GM12878 (cell line): ENCODE results near the gene C2orf69. TPM values are rescaled to one million over a fixed set of nuclear protein-coding genes. Genes with fewer than 3 reads are reported as not detected.

Experiments
- CEBPB ChIP-seq, 2 experiments: fragments of 150-350 bp in 1 of 2; IDR thresholded peaks; 2 replicates each; pipeline ENCODE4 v1.6.1; 2012 to 2014; ENCODE audit warnings: low read depth in 2 of 2, low read length in 2 of 2, borderline replicate concordance in 1 of 2, inconsistent platforms in 1 of 2
- CREB1 ChIP-seq: IDR thresholded peaks from 2 replicates; pipeline ENCODE4 v1.6.1; 2012; ENCODE audit warnings: low read depth, mild to moderate bottlenecking, inconsistent platforms
- EED ChIP-seq: sonication (generic); IDR thresholded peaks from 2 replicates; pipeline ENCODE4 v1.6.1; 2016; ENCODE audit warnings: antibody characterized with exemption, low read depth
- EGR1 ChIP-seq, 2 experiments: IDR thresholded peaks; 1 replicate in 1 of 2; 2 replicates in 1 of 2; pipeline ENCODE4 v1.6.1; 2011 to 2012; ENCODE audit warnings: low read depth in 2 of 2, low read length in 2 of 2, borderline replicate concordance in 1 of 2, mild to moderate bottlenecking in 1 of 2, moderate library complexity in 1 of 2
- HCFC1 ChIP-seq: fragments of 150-350 bp; IDR thresholded peaks from 2 replicates; pipeline ENCODE4 v1.6.1; 2014; ENCODE audit warnings: low read length
- HDAC2 ChIP-seq: fragments of 200-600 bp; sonication (generic); IDR thresholded peaks from 2 replicates; pipeline ENCODE4 v1.6.1; 2017
- HDAC6 ChIP-seq: fragments of 200-600 bp; sonication (generic); IDR thresholded peaks from one replicate; pipeline ENCODE4 v1.8.0; 2017; ENCODE audit warnings: antibody characterized with exemption; ENCODE audit not compliant: unreplicated experiment
- JUNB ChIP-seq: IDR thresholded peaks from 2 replicates; pipeline ENCODE4 v1.6.1; 2016; ENCODE audit warnings: antibody characterized with exemption, mild to moderate bottlenecking
- KAT2A ChIP-seq: conservative IDR thresholded peaks from 2 replicates; pipeline ENCODE4 v1.6.1; 2011; ENCODE audit warnings: low read depth, low read length; ENCODE audit not compliant: control insufficient read depth
- KLF5 ChIP-seq: fragments of 450-650 bp; IDR thresholded peaks from 2 replicates; pipeline ENCODE4 v1.6.1; 2014; ENCODE audit warnings: mild to moderate bottlenecking; ENCODE audit not compliant: partially characterized antibody
- MTA2 ChIP-seq: fragments of 450-650 bp; IDR thresholded peaks from 2 replicates; pipeline ENCODE4 v1.6.1; 2016; ENCODE audit warnings: low read depth, mild to moderate bottlenecking, moderate library complexity
- MYB ChIP-seq: fragments of 150-350 bp; IDR thresholded peaks from 2 replicates; pipeline ENCODE4 v1.6.1; 2014; ENCODE audit warnings: mild to moderate bottlenecking, low read depth, low read length, borderline replicate concordance
- MYC ChIP-seq: IDR thresholded peaks from 2 replicates; pipeline ENCODE4 v1.6.1; 2011; ENCODE audit warnings: mild to moderate bottlenecking, low read length, moderate library complexity, inconsistent platforms; ENCODE audit not compliant: insufficient read depth, insufficient replicate concordance, insufficient read length, severe bottlenecking
- RAD21 ChIP-seq: IDR thresholded peaks from 2 replicates; pipeline ENCODE4 v1.6.1; 2011; ENCODE audit warnings: mild to moderate bottlenecking, low read depth, low read length, moderate library complexity; ENCODE audit not compliant: insufficient read depth
- RCOR1 ChIP-seq: conservative IDR thresholded peaks from 2 replicates; pipeline ENCODE4 v1.6.1; 2012; ENCODE audit warnings: low read depth, low read length, improper control_type of control experiment
- TAF1 ChIP-seq: IDR thresholded peaks from 2 replicates; pipeline ENCODE4 v1.6.1; 2011; ENCODE audit warnings: mild to moderate bottlenecking, low read depth, low read length, borderline replicate concordance
- TCF12 ChIP-seq: IDR thresholded peaks from 2 replicates; pipeline ENCODE4 v1.6.1; 2011; ENCODE audit warnings: low read depth, mild to moderate bottlenecking, low read length
- YBX1 ChIP-seq: fragments of 450-650 bp; IDR thresholded peaks from 2 replicates; pipeline ENCODE4 v1.6.1; 2016; ENCODE audit warnings: antibody characterized with exemption
- ZBED1 ChIP-seq: IDR thresholded peaks from 2 replicates; pipeline ENCODE4 v1.6.1; 2016; ENCODE audit warnings: borderline replicate concordance
- ZBTB4 ChIP-seq: fragments of 450-650 bp; formaldehyde crosslinking; IDR thresholded peaks from 2 replicates; pipeline ENCODE4 v1.4.0; 2022; ENCODE audit warnings: mild to moderate bottlenecking, moderate library complexity
- ZBTB40 ChIP-seq: fragments of 450-650 bp; IDR thresholded peaks from 2 replicates; pipeline ENCODE4 v1.6.1; 2016; ENCODE audit warnings: mild to moderate bottlenecking, moderate library complexity, borderline replicate concordance
- polyA plus RNA-seq, 11 experiments: library from polyadenylated mRNA; depleted of rRNA in 4 of 11; unstranded in 6 of 11; stranded (reverse) in 5 of 11; fragments of >200 nt; fragmentation: Nextera tagmentation in 4 of 11; fragmentation: Illumina TruSeq in 1 of 11; extraction: Ambion mirVana in 4 of 11; extraction: Trizol in 1 of 11; gene quantifications; 1 replicate in 1 of 11; 2 replicates in 10 of 11; pipeline versions ENCODE4 v1.2.1 to v1.2.3, GENCODE V29; 2011 to 2016; ENCODE audit warnings: inconsistent platforms in 2 of 11, missing spikeins in 2 of 11, low read depth in 1 of 11
- total RNA-seq, 4 experiments: library from RNA; depleted of rRNA in 3 of 4; stranded (reverse); fragments of >200 nt in 3 of 4; fragmentation: Illumina TruSeq in 1 of 4; extraction: Trizol in 1 of 4; gene quantifications; 2 replicates each; pipeline versions ENCODE4 v1.2.1 to v1.2.3, GENCODE V29; 2013 to 2021
- TF ChIP-seq, protein P1 (sequence below): fragments of 450-650 bp; IDR thresholded peaks from 2 replicates; pipeline ENCODE4 v1.6.1; 2016; ENCODE audit warnings: mild to moderate bottlenecking

C2orf69 gene
- total and polyA plus RNA-seq, 10 of the 15 experiments (the other 5 are each of a cell fraction or from before 2014, with no cell fraction given) = 6.3 to 20.3 (median 11.1) TPM

DNA sequence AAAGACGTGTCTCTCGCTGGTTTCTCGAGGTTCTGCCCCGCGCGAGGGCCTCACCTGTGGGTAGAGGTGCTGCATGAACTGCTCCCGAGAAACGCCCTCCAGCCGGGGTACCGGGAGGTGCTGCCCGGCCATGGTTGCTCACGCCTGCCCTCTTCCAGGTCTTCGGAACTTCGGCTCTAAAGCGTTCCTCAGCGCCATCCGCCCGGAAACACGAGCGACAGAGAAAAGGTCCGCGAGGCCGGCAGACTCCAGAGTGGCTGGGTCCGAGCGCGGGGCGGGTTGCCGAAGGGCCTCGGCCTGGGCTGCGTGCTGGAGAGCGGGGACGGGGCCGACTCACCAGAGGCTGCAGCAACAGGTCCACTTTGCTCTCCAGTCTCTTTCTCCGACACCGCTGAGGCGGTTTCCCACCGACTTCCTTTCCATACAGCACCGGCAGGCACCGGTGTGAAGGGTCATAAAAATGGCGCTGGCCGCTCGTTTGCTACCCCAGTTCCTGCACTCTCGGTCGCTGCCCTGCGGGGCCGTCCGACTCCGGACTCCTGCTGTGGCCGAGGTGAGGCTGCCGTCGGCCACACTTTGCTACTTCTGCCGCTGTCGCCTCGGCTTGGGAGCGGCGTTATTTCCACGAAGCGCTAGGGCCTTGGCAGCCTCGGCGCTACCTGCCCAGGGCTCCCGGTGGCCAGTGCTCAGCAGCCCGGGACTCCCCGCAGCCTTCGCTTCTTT lies 44.4 kb downstream of the C2orf69 start, which contains the start of the genes MAIP1 and TYW5 (continued):
- peak; percentile 100 for TF ChIP-seq ZBTB40
- 0 out of 2 replicates have a peak, but pooled peaks have one; percentile 69 for TF ChIP-seq HDAC2
- no peak for TF ChIP-seq RAD21
- no peak for TF ChIP-seq MYC
- no peak for TF ChIP-seq JUNB
- TF ChIP-seq MYB = no peak
- TF ChIP-seq ZBTB4 = no peak
- TF ChIP-seq TAF1 = peak; percentile 83
- TF ChIP-seq EED = peak; percentile 73
- no peak for TF ChIP-seq RCOR1
- peak in 1 of 2 experiments; percentile 28; a peak in 1 of 3 replicates for TF ChIP-seq EGR1 (IDR thresholded peaks at IDR 0.05; ENCODE audit: borderline replicate concordance in 1 of 2, low read depth in 2 of 2, low read length in 2 of 2)
- no peak for TF ChIP-seq CEBPB (IDR thresholded peaks at IDR 0.05; ENCODE audit: borderline replicate concordance in 1 of 2, low read depth in 2 of 2, low read length in 2 of 2)
- peak; percentile 96 for TF ChIP-seq KLF5
- peak; percentile 49 for TF ChIP-seq CREB1
- TF ChIP-seq, protein P1, sequence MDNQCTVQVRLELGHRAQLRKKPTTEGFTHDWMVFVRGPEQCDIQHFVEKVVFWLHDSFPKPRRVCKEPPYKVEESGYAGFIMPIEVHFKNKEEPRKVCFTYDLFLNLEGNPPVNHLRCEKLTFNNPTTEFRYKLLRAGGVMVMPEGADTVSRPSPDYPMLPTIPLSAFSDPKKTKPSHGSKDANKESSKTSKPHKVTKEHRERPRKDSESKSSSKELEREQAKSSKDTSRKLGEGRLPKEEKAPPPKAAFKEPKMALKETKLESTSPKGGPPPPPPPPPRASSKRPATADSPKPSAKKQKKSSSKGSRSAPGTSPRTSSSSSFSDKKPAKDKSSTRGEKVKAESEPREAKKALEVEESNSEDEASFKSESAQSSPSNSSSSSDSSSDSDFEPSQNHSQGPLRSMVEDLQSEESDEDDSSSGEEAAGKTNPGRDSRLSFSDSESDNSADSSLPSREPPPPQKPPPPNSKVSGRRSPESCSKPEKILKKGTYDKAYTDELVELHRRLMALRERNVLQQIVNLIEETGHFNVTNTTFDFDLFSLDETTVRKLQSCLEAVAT = peak; percentile 82
- TF ChIP-seq MTA2 = peak; percentile 99
- TF ChIP-seq ZBED1 = no peak
- no peak for TF ChIP-seq KAT2A
- TF ChIP-seq TCF12 = 0 out of 2 replicates have a peak, but pooled peaks have one; percentile 32
- TF ChIP-seq HDAC6 = no peak
- peak; percentile 75 for TF ChIP-seq HCFC1
- no peak for TF ChIP-seq YBX1
